Keratinocyte (primary cell): Measurements from ENCODE around the gene OR5B21. TPM values are rescaled to one million over a fixed set of nuclear protein-coding genes. Genes with fewer than 3 reads are reported as not detected.

Experiments
- DNase-seq: peaks from one replicate; pipeline ENCODE4 v3.0.0-alpha.2; 2011; ENCODE audit warnings: low read depth, missing footprints, low spot score
- FAIRE-seq: peaks from 2 replicates; lab custom pipeline; 2011; peaks lifted over from hg19 to GRCh38; lab: Jason Lieb, UNC
- H2AFZ ChIP-seq: 2 replicates; pipeline ENCODE4 v1.6.0; 2012; ENCODE audit warnings: low read length, control low read depth, inconsistent platforms; ENCODE audit not compliant: control insufficient read depth
- H3K27ac ChIP-seq: 2 replicates; pipeline ENCODE4 v1.5.1; 2011; ENCODE audit warnings: low read length; ENCODE audit not compliant: control insufficient read depth, insufficient read depth
- H3K27me3 ChIP-seq: 3 replicates; pipeline ENCODE4 v1.6.0; 2011; ENCODE audit warnings: low read length; ENCODE audit not compliant: control insufficient read depth, insufficient read depth; ENCODE audit errors: extremely low read depth
- H3K36me3 ChIP-seq, 2 experiments: 2 replicates in 1 of 2; 3 replicates in 1 of 2; pipeline ENCODE4 v1.5.1; 2011; ENCODE audit warnings: low read length in 2 of 2, mild to moderate bottlenecking in 1 of 2; ENCODE audit not compliant: control insufficient read depth in 2 of 2, insufficient read depth in 2 of 2; ENCODE audit errors: extremely low read depth in 1 of 2
- H3K4me1 ChIP-seq: 3 replicates; pipeline ENCODE4 v1.5.1; 2011; ENCODE audit warnings: low read length; ENCODE audit not compliant: control insufficient read depth, insufficient read depth; ENCODE audit errors: extremely low read depth
- H3K4me2 ChIP-seq: 3 replicates; pipeline ENCODE4 v1.6.0; 2011; ENCODE audit warnings: low read depth, low read length; ENCODE audit not compliant: control insufficient read depth, insufficient read depth; ENCODE audit errors: extremely low read depth
- H3K4me3 ChIP-seq, 3 experiments: fragments of 200-600 bp in 1 of 3; sonication (generic) in 1 of 3; 2 replicates in 2 of 3; 3 replicates in 1 of 3; pipeline ENCODE4 v1.5.1; 2011 to 2016; ENCODE audit warnings: low read length in 3 of 3, mild to moderate bottlenecking in 3 of 3, control low read depth in 2 of 3, inconsistent platforms in 1 of 3, low read depth in 1 of 3, mixed read lengths in 1 of 3, mixed run types in 1 of 3, moderate library complexity in 1 of 3; ENCODE audit not compliant: control insufficient read depth in 2 of 3, insufficient read depth in 2 of 3; ENCODE audit errors: extremely low read depth in 1 of 3
- H3K79me2 ChIP-seq: 2 replicates; pipeline ENCODE4 v1.6.0; 2012; ENCODE audit warnings: low read length; ENCODE audit not compliant: control insufficient read depth, insufficient read depth
- H3K9ac ChIP-seq: 3 replicates; pipeline ENCODE4 v1.6.0; 2011; ENCODE audit warnings: low read length; ENCODE audit not compliant: control insufficient read depth, insufficient read depth; ENCODE audit errors: extremely low read depth
- H3K9me1 ChIP-seq: 3 replicates; pipeline ENCODE4 v1.6.0; 2011; ENCODE audit warnings: low read length; ENCODE audit not compliant: control insufficient read depth, insufficient read depth; ENCODE audit errors: extremely low read depth
- H3K9me3 ChIP-seq: 2 replicates; pipeline ENCODE4 v1.5.1; 2012; ENCODE audit warnings: low read depth, low read length; ENCODE audit not compliant: control insufficient read depth
- H4K20me1 ChIP-seq: 3 replicates; pipeline ENCODE4 v1.6.0; 2011; ENCODE audit warnings: low read length; ENCODE audit not compliant: control insufficient read depth, insufficient read depth; ENCODE audit errors: extremely low read depth
- CTCF ChIP-seq, 3 experiments: IDR thresholded peaks in 1 of 3; conservative IDR thresholded peaks in 1 of 3; optimal IDR thresholded peaks in 1 of 3; 2 replicates in 2 of 3; 3 replicates in 1 of 3; pipeline versions ENCODE3 to v1.5.1; 2011; ENCODE audit warnings: low read length in 3 of 3, mild to moderate bottlenecking in 3 of 3, moderate library complexity in 2 of 3, control low read depth in 1 of 3, inconsistent platforms in 1 of 3; ENCODE audit not compliant: insufficient read depth in 2 of 3; ENCODE audit errors: extremely low read depth in 1 of 3
- EZH2 ChIP-seq: IDR thresholded peaks from one replicate; pipeline ENCODE4 v1.6.1; 2012; ENCODE audit warnings: inconsistent platforms, mild to moderate bottlenecking, low read length, moderate library complexity
- dilution Hi-C: fragments of 300-500 bp; cut with MboI; formaldehyde crosslinking; loops from one replicate; pipeline ENCODE4 v1.7.0; 2020; ENCODE audit warnings: low sequenced_read_pairs; ENCODE audit not compliant: extremely low pct_ligation_motif_present
- polyA plus RNA-seq, 5 experiments: library from polyadenylated mRNA; depleted of rRNA in 3 of 5; stranded (reverse) in 3 of 5; stranded (forward) in 1 of 5; unstranded in 1 of 5; fragments of >200 nt; gene quantifications; 1 replicate in 1 of 5; 2 replicates in 3 of 5; 3 replicates in 1 of 5; pipeline versions ENCODE4 v1.2.1 to v1.2.3, GENCODE V29; 2011 to 2012; ENCODE audit warnings: missing spikeins in 2 of 5, low read depth in 1 of 5, low replicate concordance in 1 of 5

The OR5B21 gene
- polyA plus RNA-seq, 1 donor (not counting 4 experiments of a cell fraction or from before 2014, with no cell fraction given) = 0.09 TPM

- DNase-seq = no peak
- Histone ChIP-seq H3K9ac (no peak overlapping the region), H3K9me1 (no peaks in the 10 kb centered on the region), H3K79me2 (no peaks in the 10 kb centered on the region), H3K36me3 (peaks cover 0 to 34% of the 10 kb centered on the region in 2 experiments), H3K4me2 (no peak overlapping the region), H2AFZ (no peak overlapping the region), H3K4me3 (no peak overlapping the region), H3K9me3 (no peaks in the 10 kb centered on the region), H3K27me3 (no peaks in the 10 kb centered on the region), H3K27ac (no peak overlapping the region), H4K20me1 (no peaks in the 10 kb centered on the region), H3K4me1 (no peaks in the 10 kb centered on the region)
- TF ChIP-seq CTCF (optimal IDR thresholded peaks at IDR 0.05 in 1 of 3, IDR thresholded peaks at IDR 0.05 in 1 of 3, conservative IDR thresholded peaks at IDR 0.05 in 1 of 3; ENCODE audit: extremely low read depth in 1 of 3, insufficient read depth in 2 of 3, low read length in 3 of 3) (no peak), EZH2 (no peak)
- FAIRE-seq = no peak
- dilution Hi-C loops = no loop called here
Observed at GRCh38 chr11:58546841-58547240, 38.9 kb upstream of the OR5B21 start.

- Histone ChIP-seq H3K4me3 (no peak overlapping the region), H3K79me2 (no peaks in the 10 kb centered on the region), H3K9me1 (no peaks in the 10 kb centered on the region), H3K27ac (no peak overlapping the region), H4K20me1 (no peaks in the 10 kb centered on the region), H3K4me2 (no peak overlapping the region), H2AFZ (no peak overlapping the region), H3K4me1 (no peaks in the 10 kb centered on the region), H3K9me3 (no peaks in the 10 kb centered on the region), H3K27me3 (no peaks in the 10 kb centered on the region), H3K9ac (no peak overlapping the region), H3K36me3 (peaks cover 3 to 17% of the 10 kb centered on the region in 2 experiments)
- FAIRE-seq (no peak), DNase-seq (no peak)
- TF ChIP-seq EZH2 = no peak
- no peak for TF ChIP-seq CTCF (optimal IDR thresholded peaks at IDR 0.05 in 1 of 3, IDR thresholded peaks at IDR 0.05 in 1 of 3, conservative IDR thresholded peaks at IDR 0.05 in 1 of 3; ENCODE audit: extremely low read depth in 1 of 3, insufficient read depth in 2 of 3, low read length in 3 of 3)
- dilution Hi-C loops = no loop called here
Observed at GRCh38 chr11:58531865-58532341, 24.0 kb upstream of the OR5B21 start.
